ACC112 (cell line): ENCODE data around the gene ACTN2.

Experiments
- H2AFZ ChIP-seq: fragments of 200-600 bp; sonication (generic); one replicate; pipeline ENCODE4 v1.6.0; 2017; ENCODE audit warnings: antibody characterized with exemption, low read length; ENCODE audit not compliant: unreplicated experiment
- H3K27ac ChIP-seq: fragments of 200-600 bp; sonication (generic); 2 replicates; pipeline ENCODE4 v1.5.1; 2014; ENCODE audit warnings: low read depth, mild to moderate bottlenecking, antibody characterized with exemption, low read length, moderate library complexity
- H3K27me3 ChIP-seq: fragments of 200-600 bp; sonication (generic); 2 replicates; pipeline ENCODE4 v1.6.1; 2014; ENCODE audit warnings: mild to moderate bottlenecking, antibody characterized with exemption, low read length, moderate library complexity, mixed read lengths; ENCODE audit not compliant: insufficient read depth
- H3K36me3 ChIP-seq: fragments of 200-600 bp; sonication (generic); 2 replicates; pipeline ENCODE4 v1.6.1; 2016; ENCODE audit warnings: mild to moderate bottlenecking, antibody characterized with exemption, low read length, moderate library complexity, mixed read lengths; ENCODE audit not compliant: insufficient read depth
- H3K4me1 ChIP-seq: fragments of 200-600 bp; sonication (generic); one replicate; pipeline ENCODE4 v1.6.1; 2016; ENCODE audit warnings: low read length, mixed read lengths; ENCODE audit not compliant: insufficient read depth, unreplicated experiment, control insufficient read depth
- H3K4me3 ChIP-seq: fragments of 200-600 bp; sonication (generic); 2 replicates; pipeline ENCODE4 v1.5.1; 2014; ENCODE audit warnings: mild to moderate bottlenecking, low read depth, low read length
- H3K79me2 ChIP-seq: fragments of 200-600 bp; sonication (generic); one replicate; pipeline ENCODE4 v1.6.0; 2016; ENCODE audit warnings: low read length; ENCODE audit not compliant: control insufficient read depth, unreplicated experiment, insufficient read depth

ACTN2 gene

DNA sequence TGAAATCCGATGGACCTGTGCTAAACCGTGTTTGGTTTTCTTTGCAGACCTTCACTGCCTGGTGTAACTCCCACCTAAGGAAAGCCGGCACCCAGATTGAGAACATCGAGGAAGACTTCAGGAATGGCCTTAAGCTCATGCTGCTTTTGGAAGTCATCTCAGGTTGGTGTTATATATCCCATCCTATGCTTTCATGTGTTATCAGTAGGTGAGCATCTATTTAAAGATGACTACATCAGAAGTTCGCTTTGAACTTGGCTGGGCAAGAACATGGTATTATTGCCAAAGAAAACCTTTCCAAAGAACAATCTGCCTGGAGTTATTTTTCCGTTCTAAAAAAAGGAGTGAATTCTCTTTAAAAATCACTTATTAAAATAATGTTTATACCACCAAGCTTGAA, 31.5 kb downstream of the ACTN2 start:
- no peaks in the 10 kb centered on the region for H3K36me3 ChIP-seq
- H3K4me3 ChIP-seq: no peak overlapping the region

DNA sequence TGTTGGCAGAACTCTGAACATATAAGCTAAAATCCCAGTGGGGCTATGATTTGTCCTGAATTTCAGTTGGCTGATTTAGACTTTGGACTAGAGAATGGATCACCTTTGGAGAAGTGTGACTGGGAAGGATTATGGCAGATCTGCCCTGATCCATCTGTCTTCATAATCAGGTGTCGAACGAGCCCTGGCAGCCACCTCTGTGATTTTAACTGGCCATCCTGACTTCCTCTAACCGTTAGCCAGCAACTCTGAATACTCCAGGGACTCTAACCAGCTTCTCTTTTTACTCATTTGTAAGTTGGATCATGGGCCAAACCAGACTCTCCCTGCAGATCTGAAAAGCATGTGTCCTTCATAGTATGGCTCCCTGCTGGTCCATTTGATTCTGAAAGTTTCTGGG, 32.0 kb downstream of the ACTN2 start:
- no peaks in the 10 kb centered on the region for H3K27me3 ChIP-seq
- H3K4me1 ChIP-seq: no peaks in the 10 kb centered on the region
- no peak overlapping the region for H3K27ac ChIP-seq
- no peaks in the 10 kb centered on the region for H3K36me3 ChIP-seq
- no peak overlapping the region for H2AFZ ChIP-seq
- no peaks in the 10 kb centered on the region for H3K79me2 ChIP-seq
- no peak overlapping the region for H3K4me3 ChIP-seq

More for the DNA sequence above, 31.5 kb downstream of the ACTN2 start:
- no peak overlapping the region for H2AFZ ChIP-seq
- no peak overlapping the region for H3K27ac ChIP-seq
- no peaks in the 10 kb centered on the region for H3K27me3 ChIP-seq
- no peaks in the 10 kb centered on the region for H3K4me1 ChIP-seq
- no peaks in the 10 kb centered on the region for H3K79me2 ChIP-seq

DNA sequence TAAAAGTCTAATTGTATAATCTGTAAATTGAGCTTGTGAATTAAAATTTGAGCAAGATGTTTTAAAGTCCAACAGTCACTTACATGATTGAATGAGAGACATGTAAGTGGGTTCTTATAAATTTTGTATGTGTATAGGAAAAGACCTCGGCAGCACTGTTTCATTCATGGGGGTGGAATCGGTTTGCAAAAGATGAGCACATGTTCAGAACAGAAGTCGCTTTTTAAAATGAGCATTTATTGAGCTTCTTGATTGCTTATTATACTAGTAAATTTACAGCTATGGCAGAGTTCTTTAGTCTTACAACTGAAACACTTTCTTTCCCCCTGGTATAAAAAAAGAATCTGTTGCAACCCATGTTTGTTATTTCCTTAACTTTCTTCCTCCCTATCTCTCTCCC, 33.9 kb downstream of the ACTN2 start:
- Histone ChIP-seq H3K4me3 (no peak overlapping the region), H3K27me3 (no peaks in the 10 kb centered on the region), H3K79me2 (no peaks in the 10 kb centered on the region), H3K4me1 (no peaks in the 10 kb centered on the region), H2AFZ (no peak overlapping the region), H3K36me3 (no peaks in the 10 kb centered on the region), H3K27ac (no peak overlapping the region)

DNA sequence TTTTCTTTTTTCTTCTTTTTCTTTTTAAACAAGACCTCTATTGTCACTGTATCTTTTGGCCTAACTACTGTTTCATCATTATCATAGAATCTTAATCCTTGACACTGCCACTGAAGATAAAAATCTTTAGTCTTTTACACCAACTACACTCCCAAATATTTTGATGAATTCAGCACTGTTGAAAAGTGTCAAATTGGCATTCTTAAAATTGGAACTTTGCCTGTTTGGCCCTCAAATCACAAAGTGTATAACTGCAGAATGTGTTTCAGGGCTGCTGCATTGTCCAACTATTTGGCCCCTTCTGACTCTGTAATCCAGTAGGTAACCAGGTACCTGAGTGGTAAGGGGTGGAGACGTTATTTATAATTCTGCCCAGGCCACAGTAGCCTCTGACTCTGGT, 34.3 kb downstream of the ACTN2 start:
- Histone ChIP-seq H3K79me2 (no peaks in the 10 kb centered on the region), H3K36me3 (no peaks in the 10 kb centered on the region), H3K27me3 (no peaks in the 10 kb centered on the region), H3K4me1 (no peaks in the 10 kb centered on the region), H2AFZ (no peak overlapping the region), H3K4me3 (no peak overlapping the region), H3K27ac (no peak overlapping the region)

DNA sequence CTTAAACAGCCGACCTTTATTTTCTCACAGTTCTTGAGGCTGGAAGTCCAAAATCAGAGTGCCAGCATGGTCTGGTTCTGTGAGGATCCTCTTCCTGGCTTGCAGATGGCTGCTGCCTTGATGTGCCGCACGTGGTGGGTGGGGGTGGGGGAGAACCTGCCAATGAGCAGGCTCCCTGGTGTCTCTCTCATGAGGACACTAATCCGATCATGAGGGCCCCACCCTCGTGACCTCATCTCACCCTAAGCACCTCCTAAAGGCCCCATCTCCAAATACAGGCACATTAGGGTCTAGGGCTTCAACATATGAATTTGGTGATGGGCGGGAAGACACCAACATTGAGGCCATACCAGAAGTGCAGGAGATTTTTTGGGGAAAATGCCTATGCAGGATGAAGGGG, 37.8 kb downstream of the ACTN2 start:
- no peaks in the 10 kb centered on the region for H3K36me3 ChIP-seq
- no peak overlapping the region for H3K27ac ChIP-seq
- no peaks in the 10 kb centered on the region for H3K79me2 ChIP-seq
- H3K27me3 ChIP-seq: no peaks in the 10 kb centered on the region
- no peaks in the 10 kb centered on the region for H3K4me1 ChIP-seq
- H2AFZ ChIP-seq: no peak overlapping the region
- no peak overlapping the region for H3K4me3 ChIP-seq

DNA sequence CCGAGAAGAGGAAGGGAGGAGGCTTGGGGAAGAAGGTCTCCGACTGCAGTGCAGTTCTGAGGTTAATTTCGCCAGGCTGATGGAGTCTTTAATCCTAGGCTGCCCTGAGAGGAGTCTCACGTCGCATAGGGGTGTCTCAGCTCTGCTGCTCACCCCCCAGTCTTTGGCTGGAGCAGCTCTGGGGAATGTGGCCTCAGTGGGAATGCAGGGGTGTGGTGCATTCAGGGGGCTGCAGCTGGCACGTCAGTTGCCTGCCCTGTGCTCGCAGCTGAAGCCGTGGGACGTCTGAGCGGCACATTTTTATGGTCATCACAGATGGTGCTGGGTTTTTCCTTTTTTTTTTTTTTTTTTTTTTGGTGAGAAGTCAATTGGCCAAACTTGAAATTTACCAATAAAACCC, 38.2 kb downstream of the ACTN2 start:
- H3K4me3 ChIP-seq: no peak overlapping the region
- H2AFZ ChIP-seq: no peak overlapping the region
- no peak overlapping the region for H3K27ac ChIP-seq
- H3K27me3 ChIP-seq: no peaks in the 10 kb centered on the region
- H3K4me1 ChIP-seq: no peaks in the 10 kb centered on the region
- no peaks in the 10 kb centered on the region for H3K79me2 ChIP-seq
- no peaks in the 10 kb centered on the region for H3K36me3 ChIP-seq

DNA sequence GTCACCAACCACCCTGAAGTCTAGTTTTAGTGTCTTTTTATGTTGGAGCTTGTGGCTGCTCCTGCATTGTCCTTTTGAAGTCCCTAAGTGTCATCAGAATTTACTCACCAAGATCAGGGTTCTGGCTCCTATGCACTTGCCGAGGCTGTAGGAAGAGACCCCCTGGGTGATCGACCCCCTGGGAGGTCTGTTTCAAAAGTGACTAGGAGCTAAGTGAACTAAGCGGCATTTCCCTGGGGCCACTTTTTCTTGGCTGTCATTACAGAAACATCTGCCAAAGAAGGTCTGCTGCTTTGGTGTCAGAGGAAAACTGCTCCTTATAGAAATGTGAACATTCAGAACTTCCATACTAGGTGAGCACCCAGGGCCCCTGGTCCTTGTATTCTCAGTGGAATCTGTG, 39.4 kb downstream of the ACTN2 start:
- Histone ChIP-seq H3K27me3 (no peaks in the 10 kb centered on the region), H3K27ac (no peak overlapping the region), H3K36me3 (no peaks in the 10 kb centered on the region)

DNA sequence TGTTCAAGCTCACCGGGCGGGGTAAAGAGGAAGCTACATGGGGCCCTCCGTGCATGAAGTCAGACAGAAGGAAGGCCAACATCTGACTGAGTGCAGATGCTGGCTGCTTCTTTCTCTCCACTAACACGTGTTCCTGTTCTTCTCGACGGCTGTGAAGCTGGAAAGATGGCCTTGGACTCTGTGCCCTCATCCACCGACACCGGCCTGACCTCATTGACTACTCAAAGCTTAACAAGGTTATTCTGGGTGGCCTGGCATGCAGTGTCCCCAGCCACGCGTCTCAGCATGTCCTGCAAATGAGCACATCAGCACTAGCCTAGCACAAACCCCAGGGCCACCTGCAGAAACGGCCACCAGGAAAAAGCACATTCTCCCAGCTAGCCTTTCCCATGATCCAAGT, 41.2 kb downstream of the ACTN2 start:
- Histone ChIP-seq H3K4me1 (no peaks in the 10 kb centered on the region), H3K4me3 (no peak overlapping the region), H3K79me2 (no peaks in the 10 kb centered on the region), H3K36me3 (no peaks in the 10 kb centered on the region), H3K27ac (no peak overlapping the region), H3K27me3 (no peaks in the 10 kb centered on the region), H2AFZ (no peak overlapping the region)

More for the DNA sequence above, 39.4 kb downstream of the ACTN2 start:
- Histone ChIP-seq H3K4me3 (no peak overlapping the region), H3K79me2 (no peaks in the 10 kb centered on the region), H3K4me1 (no peaks in the 10 kb centered on the region), H2AFZ (no peak overlapping the region)

DNA sequence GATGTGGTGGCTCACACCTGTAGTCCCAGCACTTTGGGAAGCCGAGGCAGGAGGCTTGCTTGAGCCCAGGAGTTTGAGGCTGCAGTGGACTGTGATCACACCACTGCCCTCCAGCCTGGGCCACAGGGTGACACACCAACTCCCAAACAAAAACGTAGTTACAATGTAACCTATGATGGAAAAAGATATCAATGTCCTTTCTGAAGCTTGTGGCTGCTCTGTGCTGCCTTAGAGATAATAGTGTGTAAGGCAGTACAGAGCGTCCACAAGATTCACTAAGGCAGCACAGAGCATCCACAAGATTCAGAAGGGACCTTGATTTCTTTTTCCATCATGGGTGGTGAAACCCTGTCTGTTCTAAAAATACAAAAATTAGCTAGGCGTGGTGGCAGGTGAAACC, 42.5 kb downstream of the ACTN2 start:
- Histone ChIP-seq H3K4me1 (peaks cover 4% of the 10 kb centered on the region), H3K79me2 (no peaks in the 10 kb centered on the region), H2AFZ (no peak overlapping the region), H3K36me3 (no peaks in the 10 kb centered on the region), H3K27me3 (no peaks in the 10 kb centered on the region), H3K4me3 (no peak overlapping the region), H3K27ac (no peak overlapping the region)

DNA sequence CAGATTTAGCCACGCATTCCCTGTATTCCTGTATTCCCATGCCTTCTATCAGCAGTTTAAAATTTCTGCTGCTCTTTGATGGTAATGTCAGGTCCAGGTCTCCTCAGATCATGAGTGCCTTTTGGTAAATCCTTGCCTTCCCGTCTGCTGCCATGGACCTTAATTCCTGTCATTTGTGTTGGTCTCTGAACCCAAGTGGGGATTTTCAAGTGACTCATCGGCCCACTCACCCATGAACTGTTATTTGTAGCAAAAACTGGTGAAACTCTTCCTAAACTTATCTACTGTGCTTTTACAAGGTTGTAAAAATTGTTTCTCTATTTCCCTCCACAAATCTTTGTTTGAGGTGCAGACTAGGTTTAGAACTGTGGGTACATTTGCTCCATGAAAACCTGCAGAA, 47.4 kb downstream of the ACTN2 start:
- no peak overlapping the region for H2AFZ ChIP-seq

DNA sequence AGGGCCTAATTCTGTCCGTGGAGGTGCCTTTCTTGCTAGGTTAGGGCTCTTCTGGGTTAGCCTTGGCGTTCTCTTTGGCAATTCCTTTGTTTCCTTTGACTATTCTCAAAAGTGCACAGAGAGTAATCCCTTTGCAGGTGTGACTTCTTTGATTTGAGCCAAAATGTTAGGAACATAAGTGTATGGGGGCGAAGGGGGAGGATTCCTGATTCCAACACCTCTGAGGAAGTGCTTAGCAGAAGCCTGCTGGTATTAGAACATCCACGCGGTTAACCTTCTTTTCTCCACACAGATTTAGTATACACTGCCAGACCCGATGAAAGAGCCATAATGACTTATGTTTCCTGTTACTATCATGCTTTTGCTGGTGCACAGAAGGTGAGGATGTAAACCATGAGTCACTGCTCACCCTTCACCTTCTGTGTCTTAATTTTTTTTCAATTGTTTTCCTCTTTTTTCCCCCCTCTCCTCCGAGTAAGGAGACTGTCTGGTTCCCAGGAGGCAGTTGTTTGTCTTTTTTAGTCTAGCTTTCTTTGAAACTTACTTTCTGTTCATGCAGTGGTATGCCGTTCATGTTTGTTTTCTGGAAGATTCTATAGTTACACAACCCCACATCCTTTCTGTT, 48.0 kb downstream of the ACTN2 start:
- Histone ChIP-seq H3K36me3 (no peaks in the 10 kb centered on the region), H3K4me1 (peaks cover 16% of the 10 kb centered on the region), H3K79me2 (no peaks in the 10 kb centered on the region), H3K4me3 (no peak overlapping the region), H3K27ac (no peak overlapping the region), H2AFZ (no peak overlapping the region), H3K27me3 (no peaks in the 10 kb centered on the region)

More for the DNA sequence above, 47.4 kb downstream of the ACTN2 start:
- Histone ChIP-seq H3K4me1 (peaks cover 16% of the 10 kb centered on the region), H3K27ac (no peak overlapping the region), H3K36me3 (no peaks in the 10 kb centered on the region), H3K4me3 (no peak overlapping the region), H3K79me2 (no peaks in the 10 kb centered on the region), H3K27me3 (no peaks in the 10 kb centered on the region)
